ENCODE data around the gene DENND1B.
"Not testable (repeated sequence)": the region's sequence is repeated elsewhere in the genome, so short reads cannot be mapped to it uniquely, and the experiment has no call there.

- TF ChIP-seq CTCF, POLR2A (IDR thresholded peaks at IDR 0.05): not testable (repeated sequence)
Measured at GRCh38 chr1:197752652-197753164, 22.6 kb downstream of the DENND1B start.

All from testis (tissue), 2 donors.